K562 (cell line): ENCODE data around the gene ARMH1. TPM values are rescaled to one million over a fixed set of nuclear protein-coding genes. Genes with fewer than 3 reads are reported as not detected.

Experiments
- FOSL1 ChIP-seq: fragments of 200-800 bp; sonication (Bioruptor generic); conservative IDR thresholded peaks from 2 replicates; pipeline ENCODE4 v1.6.1; 2016; ENCODE audit warnings: missing genetic modification characterization, missing compliant biosample characterization
- KAT2B ChIP-seq: IDR thresholded peaks from one replicate; pipeline ENCODE4 v1.6.1; 2012; ENCODE audit warnings: low read depth, mild to moderate bottlenecking, control low read depth, inconsistent platforms, low read length, moderate library complexity
- KLF16 ChIP-seq: IDR thresholded peaks from 2 replicates; pipeline ENCODE4 v1.6.1; 2016; ENCODE audit warnings: antibody characterized with exemption
- NCOA1 ChIP-seq: fragments of 450-650 bp; IDR thresholded peaks from 2 replicates; pipeline ENCODE4 v1.6.1; 2016; ENCODE audit warnings: low read depth
- PCBP1 ChIP-seq: fragments of 200-400 bp; formaldehyde crosslinking; IDR thresholded peaks from 2 replicates; pipeline ENCODE4 v1.6.1; 2018; ENCODE audit warnings: mild to moderate bottlenecking, low read depth, low read length; ENCODE audit not compliant: poor library complexity, severe bottlenecking
- PHB2 ChIP-seq: fragments of 450-650 bp; IDR thresholded peaks from 2 replicates; pipeline ENCODE4 v1.6.1; 2017; ENCODE audit warnings: low read depth
- PHF21A ChIP-seq: fragments of 450-650 bp; IDR thresholded peaks from 2 replicates; pipeline ENCODE4 v1.6.1; 2017; ENCODE audit warnings: low read depth, borderline replicate concordance
- PML ChIP-seq: IDR thresholded peaks from 2 replicates; pipeline ENCODE4 v1.6.1; 2012; ENCODE audit warnings: low read length, inconsistent platforms
- POLR2G ChIP-seq: fragments of 200-400 bp; formaldehyde crosslinking; IDR thresholded peaks from 2 replicates; pipeline ENCODE4 v1.6.1; 2017; ENCODE audit warnings: low read depth, mild to moderate bottlenecking, antibody characterized with exemption, low read length, moderate library complexity
- PRMT5 ChIP-seq: sonication (generic); formaldehyde crosslinking; IDR thresholded peaks from 2 replicates; pipeline ENCODE4 v1.5.0; 2020; ENCODE audit warnings: missing genetic modification reagents
- PTTG1 ChIP-seq: fragments of 450-650 bp; IDR thresholded peaks from 2 replicates; pipeline ENCODE4 v1.6.1; 2016; ENCODE audit warnings: low read depth, mild to moderate bottlenecking, missing genetic modification characterization, missing compliant biosample characterization
- SRSF1 ChIP-seq: fragments of 200-400 bp; formaldehyde crosslinking; IDR thresholded peaks from 2 replicates; pipeline ENCODE4 v1.6.1; 2017; ENCODE audit warnings: mild to moderate bottlenecking, low read depth, low read length, moderate library complexity
- ZNF175 ChIP-seq: fragments of 200-800 bp; sonication (Bioruptor generic); IDR thresholded peaks from 2 replicates; pipeline ENCODE4 v1.6.1; 2016; ENCODE audit warnings: low read depth, mild to moderate bottlenecking, missing genetic modification characterization, missing compliant biosample characterization
- ZNF444 ChIP-seq: fragments of 250-450 bp; sonication (Bioruptor Pico); IDR thresholded peaks from 2 replicates; pipeline ENCODE4 v1.4.0; 2020; ENCODE audit warnings: mild to moderate bottlenecking, moderate library complexity
- ZNF507 ChIP-seq: conservative IDR thresholded peaks from 2 replicates; pipeline ENCODE4 v1.6.1; 2017; ENCODE audit warnings: missing genetic modification characterization, missing compliant biosample characterization
- ZNF764 ChIP-seq: fragments of 250-450 bp; sonication (Bioruptor Pico); IDR thresholded peaks from 2 replicates; pipeline ENCODE4 v1.4.0; 2020; ENCODE audit warnings: low read depth, mild to moderate bottlenecking, moderate library complexity
- ZSCAN29 ChIP-seq: fragments of 450-650 bp; IDR thresholded peaks from 2 replicates; pipeline ENCODE4 v1.6.1; 2017
- polyA plus RNA-seq, 8 experiments: library from polyadenylated mRNA; depleted of rRNA in 4 of 8; stranded (reverse) in 5 of 8; unstranded in 3 of 8; fragments of >200 nt; fragmentation: Nextera tagmentation in 2 of 8; fragmentation: Illumina TruSeq in 1 of 8; extraction: Ambion mirVana in 2 of 8; extraction: Trizol in 1 of 8; gene quantifications; 2 replicates each; pipeline versions ENCODE4 v1.2.1 to v1.2.3, GENCODE V29; 2011 to 2014; ENCODE audit warnings: inconsistent platforms in 1 of 8, missing spikeins in 1 of 8
- total RNA-seq, 7 experiments: library from RNA; depleted of rRNA in 6 of 7; stranded (reverse); fragments of >200 nt in 6 of 7; fragmentation: Illumina TruSeq in 2 of 7; extraction: Trizol in 2 of 7; gene quantifications; 2 replicates each; pipeline versions ENCODE4 v1.2.1 to v1.2.3, GENCODE V29; 2011 to 2021; ENCODE audit warnings: low replicate concordance in 1 of 7
- TF ChIP-seq, protein P1 (sequence below): sonication (generic); formaldehyde crosslinking; IDR thresholded peaks from 2 replicates; pipeline ENCODE4 v1.8.0; 2022; ENCODE audit warnings: missing genetic modification reagents, mild to moderate bottlenecking, borderline replicate concordance
- TF ChIP-seq, protein P2 (sequence below): sonication (generic); formaldehyde crosslinking; IDR thresholded peaks from 2 replicates; pipeline ENCODE4 v1.8.1; 2023; ENCODE audit warnings: mild to moderate bottlenecking, missing genetic modification reagents
- TF ChIP-seq, protein P3 (sequence below): fragments of 450-650 bp; formaldehyde crosslinking; conservative IDR thresholded peaks from 2 replicates; pipeline ENCODE4 v1.4.0; 2022; ENCODE audit warnings: mild to moderate bottlenecking, missing genetic modification characterization
- TF ChIP-seq, protein P4 (sequence below): fragments of 450-650 bp; IDR thresholded peaks from 2 replicates; pipeline ENCODE4 v1.7.1; 2018; ENCODE audit warnings: mild to moderate bottlenecking, low read depth; ENCODE audit not compliant: partially characterized antibody

The ARMH1 gene
- total and polyA plus RNA-seq, 9 of the 15 experiments (the other 6 are each of a cell fraction or from before 2014, with no cell fraction given), result 0.41 TPM; not detected in 8

DNA sequence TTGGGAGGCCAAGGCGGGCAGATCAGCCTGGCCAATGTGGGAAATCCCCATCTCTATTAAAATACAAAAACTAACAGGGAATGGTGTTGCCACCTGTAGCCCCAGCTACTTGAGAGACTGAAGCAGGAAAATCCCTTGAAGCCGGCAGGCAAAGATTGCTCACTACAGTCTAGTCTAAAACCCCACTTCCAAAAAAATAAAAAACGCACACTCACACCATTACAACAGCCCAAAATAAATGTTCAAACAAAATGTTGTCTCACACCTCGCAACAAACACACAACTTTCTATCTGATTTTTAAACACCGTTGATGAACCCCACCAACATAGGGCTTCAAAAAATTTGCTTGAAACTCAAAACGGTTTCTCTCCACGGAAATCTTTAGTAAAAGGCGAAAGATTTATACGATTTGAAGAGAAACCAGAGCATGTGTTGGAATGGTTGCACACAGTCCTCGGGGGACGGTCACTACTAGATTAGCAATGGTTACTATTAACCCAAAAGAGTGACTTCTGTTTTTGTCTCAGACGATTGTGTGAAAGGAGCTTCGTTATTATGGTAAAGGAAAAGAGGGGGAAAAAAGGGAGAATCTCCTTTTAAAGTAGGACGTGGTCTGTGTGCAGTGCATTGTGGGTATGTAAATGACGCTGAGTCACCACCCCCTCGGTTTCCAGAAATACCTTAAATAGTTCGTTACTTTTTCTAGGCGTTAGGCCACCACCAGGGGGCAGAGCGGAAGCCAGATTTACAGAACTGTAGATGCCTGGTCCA lies 56.4 kb downstream of the ARMH1 start, which contains the start of gene RNU5D-1 (continued):
- TF ChIP-seq, protein P1, sequence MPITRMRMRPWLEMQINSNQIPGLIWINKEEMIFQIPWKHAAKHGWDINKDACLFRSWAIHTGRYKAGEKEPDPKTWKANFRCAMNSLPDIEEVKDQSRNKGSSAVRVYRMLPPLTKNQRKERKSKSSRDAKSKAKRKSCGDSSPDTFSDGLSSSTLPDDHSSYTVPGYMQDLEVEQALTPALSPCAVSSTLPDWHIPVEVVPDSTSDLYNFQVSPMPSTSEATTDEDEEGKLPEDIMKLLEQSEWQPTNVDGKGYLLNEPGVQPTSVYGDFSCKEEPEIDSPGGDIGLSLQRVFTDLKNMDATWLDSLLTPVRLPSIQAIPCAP, result 0 out of 2 replicates have a peak, but pooled peaks have one; percentile 38
- TF ChIP-seq PHB2 (peak; percentile 80; the same call in 1 of the 2 replicates), PML (peak; percentile 100), FOSL1 (tag) (peak; percentile 96), SRSF1 (no peak), PTTG1 (no peak), POLR2G (peak; percentile 75), KLF16 (peak; percentile 51; the same call in 1 of the 2 replicates), ZNF507 (tag) (no peak), ZNF444 (CRISPR knock-in tag) (peak; percentile 98), KAT2B (no peak), ZNF175 (CRISPR knock-in tag) (peak; percentile 85), PCBP1 (no peak), ZNF764 (CRISPR knock-in tag) (peak; percentile 89), PRMT5 (no peak), ZSCAN29 (peak; percentile 83), PHF21A (peak; percentile 93; the same call in 1 of the 2 replicates), NCOA1 (peak; percentile 67)
- TF ChIP-seq, protein P2, sequence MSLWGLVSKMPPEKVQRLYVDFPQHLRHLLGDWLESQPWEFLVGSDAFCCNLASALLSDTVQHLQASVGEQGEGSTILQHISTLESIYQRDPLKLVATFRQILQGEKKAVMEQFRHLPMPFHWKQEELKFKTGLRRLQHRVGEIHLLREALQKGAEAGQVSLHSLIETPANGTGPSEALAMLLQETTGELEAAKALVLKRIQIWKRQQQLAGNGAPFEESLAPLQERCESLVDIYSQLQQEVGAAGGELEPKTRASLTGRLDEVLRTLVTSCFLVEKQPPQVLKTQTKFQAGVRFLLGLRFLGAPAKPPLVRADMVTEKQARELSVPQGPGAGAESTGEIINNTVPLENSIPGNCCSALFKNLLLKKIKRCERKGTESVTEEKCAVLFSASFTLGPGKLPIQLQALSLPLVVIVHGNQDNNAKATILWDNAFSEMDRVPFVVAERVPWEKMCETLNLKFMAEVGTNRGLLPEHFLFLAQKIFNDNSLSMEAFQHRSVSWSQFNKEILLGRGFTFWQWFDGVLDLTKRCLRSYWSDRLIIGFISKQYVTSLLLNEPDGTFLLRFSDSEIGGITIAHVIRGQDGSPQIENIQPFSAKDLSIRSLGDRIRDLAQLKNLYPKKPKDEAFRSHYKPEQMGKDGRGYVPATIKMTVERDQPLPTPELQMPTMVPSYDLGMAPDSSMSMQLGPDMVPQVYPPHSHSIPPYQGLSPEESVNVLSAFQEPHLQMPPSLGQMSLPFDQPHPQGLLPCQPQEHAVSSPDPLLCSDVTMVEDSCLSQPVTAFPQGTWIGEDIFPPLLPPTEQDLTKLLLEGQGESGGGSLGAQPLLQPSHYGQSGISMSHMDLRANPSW (CRISPR knock-in tag), result no peak; the same call in 1 of the 2 replicates
- TF ChIP-seq, protein P3, sequence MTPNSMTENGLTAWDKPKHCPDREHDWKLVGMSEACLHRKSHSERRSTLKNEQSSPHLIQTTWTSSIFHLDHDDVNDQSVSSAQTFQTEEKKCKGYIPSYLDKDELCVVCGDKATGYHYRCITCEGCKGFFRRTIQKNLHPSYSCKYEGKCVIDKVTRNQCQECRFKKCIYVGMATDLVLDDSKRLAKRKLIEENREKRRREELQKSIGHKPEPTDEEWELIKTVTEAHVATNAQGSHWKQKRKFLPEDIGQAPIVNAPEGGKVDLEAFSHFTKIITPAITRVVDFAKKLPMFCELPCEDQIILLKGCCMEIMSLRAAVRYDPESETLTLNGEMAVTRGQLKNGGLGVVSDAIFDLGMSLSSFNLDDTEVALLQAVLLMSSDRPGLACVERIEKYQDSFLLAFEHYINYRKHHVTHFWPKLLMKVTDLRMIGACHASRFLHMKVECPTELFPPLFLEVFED, result peak; percentile 100
- TF ChIP-seq, protein P4, sequence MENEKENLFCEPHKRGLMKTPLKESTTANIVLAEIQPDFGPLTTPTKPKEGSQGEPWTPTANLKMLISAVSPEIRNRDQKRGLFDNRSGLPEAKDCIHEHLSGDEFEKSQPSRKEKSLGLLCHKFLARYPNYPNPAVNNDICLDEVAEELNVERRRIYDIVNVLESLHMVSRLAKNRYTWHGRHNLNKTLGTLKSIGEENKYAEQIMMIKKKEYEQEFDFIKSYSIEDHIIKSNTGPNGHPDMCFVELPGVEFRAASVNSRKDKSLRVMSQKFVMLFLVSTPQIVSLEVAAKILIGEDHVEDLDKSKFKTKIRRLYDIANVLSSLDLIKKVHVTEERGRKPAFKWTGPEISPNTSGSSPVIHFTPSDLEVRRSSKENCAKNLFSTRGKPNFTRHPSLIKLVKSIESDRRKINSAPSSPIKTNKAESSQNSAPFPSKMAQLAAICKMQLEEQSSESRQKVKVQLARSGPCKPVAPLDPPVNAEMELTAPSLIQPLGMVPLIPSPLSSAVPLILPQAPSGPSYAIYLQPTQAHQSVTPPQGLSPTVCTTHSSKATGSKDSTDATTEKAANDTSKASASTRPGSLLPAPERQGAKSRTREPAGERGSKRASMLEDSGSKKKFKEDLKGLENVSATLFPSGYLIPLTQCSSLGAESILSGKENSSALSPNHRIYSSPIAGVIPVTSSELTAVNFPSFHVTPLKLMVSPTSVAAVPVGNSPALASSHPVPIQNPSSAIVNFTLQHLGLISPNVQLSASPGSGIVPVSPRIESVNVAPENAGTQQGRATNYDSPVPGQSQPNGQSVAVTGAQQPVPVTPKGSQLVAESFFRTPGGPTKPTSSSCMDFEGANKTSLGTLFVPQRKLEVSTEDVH, result peak; percentile 33
